Muscle of arm (tissue), 12 donors: ENCODE measurements around the gene ESRRA. TPM values are rescaled to one million over a fixed set of nuclear protein-coding genes. Genes with fewer than 3 reads are reported as not detected.

Source experiments
- DNase-seq: peaks from one replicate; pipeline ENCODE4 v3.0.0-alpha.2; 2013
- polyA plus RNA-seq, 12 donors: library from polyadenylated mRNA; unstranded; fragments of 120-200 nt; gene quantifications; one replicate each; pipeline ENCODE4 v1.2.1, GENCODE V29; 2013; ENCODE audit not compliant: insufficient read length in 12 of 12

Gene ESRRA
- polyA plus RNA-seq, 12 donors, result 11.9 to 55.5 (median 20.2) TPM; not detected in 1

- DNase-seq, result no peak
Observed at GRCh38 chr11:64268893-64269539, 36.3 kb upstream of the ESRRA start.

DNA sequence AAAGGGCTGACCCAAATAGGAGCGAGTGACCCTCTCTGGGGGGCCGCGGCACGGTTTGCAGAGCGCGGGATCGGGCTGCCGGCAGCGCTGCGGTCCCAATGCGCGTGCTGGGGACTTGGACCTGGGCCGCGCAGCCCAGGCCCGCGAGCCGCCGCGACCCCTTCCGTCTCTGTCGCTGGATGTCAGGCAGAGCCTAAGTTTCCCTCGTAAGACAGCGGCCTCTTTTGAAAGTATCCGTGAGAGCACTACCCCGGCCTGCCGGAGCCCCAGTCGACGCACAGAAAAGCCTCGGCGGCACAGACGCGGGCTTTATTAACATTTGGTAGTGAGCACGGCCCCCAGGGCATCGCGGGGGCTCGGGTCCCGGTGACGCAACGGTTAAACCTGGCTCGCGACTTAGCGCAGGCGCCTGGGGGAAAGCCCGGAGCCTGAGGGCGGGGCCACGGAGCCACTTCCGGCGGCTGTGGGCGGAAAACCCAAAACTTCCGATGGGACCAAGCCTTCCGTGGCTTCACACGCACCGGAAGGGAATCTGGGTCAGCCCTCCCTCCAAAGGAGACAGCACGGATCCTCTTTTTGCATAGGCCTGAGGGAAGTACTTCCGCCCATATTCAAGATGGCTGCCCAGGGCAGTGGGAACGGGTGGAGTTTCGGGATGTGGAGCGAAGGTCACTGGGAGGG, 35.6 kb upstream of the ESRRA start:
- peak; percentile 99 for DNase-seq

DNA sequence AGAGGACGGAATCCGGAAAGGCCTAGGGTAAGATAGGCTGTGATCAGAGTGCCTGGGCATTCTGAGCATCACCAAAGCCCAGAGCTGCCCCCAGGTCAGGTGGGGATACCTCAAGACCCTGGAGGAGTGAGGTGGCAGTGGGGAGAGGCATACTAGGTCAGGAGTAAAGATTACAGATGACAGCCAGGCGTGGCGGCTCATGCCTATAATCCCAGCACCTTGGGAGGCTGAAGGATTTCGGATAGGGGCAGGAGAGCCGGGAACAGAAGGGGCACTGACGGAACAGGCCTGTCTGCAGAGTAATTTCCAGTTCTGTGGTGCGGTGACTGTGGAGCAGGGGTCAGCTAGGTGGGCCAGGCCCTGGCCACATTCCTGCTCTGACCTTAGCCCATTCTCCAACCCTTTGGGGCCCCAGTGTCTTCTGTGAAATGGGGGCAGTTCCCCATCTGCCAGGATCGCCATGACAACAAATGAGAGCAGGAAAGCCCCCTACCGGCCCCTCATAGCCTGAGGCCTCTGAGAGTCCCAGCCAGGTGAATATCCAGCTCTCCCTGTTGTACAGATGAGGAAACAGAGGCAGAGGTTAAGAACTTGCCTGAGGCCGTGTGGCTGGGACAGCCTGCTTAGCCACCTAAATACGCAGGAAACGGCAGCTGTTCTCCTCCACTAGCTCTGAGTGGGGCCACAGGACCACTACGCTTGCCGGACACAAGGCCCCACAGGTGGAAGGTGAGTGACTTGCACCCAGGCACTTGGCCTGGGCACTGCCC, 30.1 kb upstream of the ESRRA start:
- DNase-seq, result no peak

GRCh38 chr11:64275841-64276240, 29.5 kb upstream of the ESRRA start:
- no peak for DNase-seq

DNA sequence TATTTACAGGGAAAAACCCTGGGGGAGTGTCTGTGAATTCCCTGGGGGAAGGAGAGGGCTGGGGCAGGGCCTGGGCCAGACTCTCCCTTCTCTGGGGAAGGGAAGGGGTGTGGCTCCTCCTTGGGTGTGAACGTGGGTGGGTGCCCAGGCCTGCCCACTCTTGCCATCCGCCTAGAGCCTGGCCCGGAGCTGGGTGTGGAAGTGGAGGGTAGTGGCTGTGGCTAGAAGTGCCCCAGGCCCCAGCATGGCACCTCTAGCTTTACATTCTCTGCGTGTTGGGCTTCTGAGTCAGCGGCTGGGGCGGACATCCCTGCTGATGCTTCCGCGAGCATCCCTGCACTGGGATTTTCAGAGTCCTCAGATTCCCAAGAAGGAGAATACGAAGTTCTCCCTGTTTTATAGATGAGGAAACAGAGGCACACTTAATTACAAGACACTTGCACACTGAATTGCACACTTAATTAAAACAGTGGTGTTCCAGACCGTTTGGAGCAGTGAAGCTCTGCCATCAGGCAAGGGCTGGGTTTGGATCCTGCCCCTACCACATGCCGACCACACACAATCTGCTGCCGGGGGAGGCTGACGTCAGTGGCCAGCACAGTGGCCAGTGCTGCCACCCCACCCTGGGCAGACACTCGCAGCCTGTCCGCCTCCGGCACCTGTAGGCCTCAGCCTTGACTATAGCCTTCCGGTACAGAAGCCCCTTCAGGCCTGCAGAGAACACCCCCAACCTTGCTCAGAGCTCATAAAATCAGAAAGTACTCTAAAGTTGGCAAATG, 28.5 kb upstream of the ESRRA start:
- DNase-seq, result no peak

- DNase-seq, result no peak
Observed at GRCh38 chr11:64278576-64279190, 26.6 kb upstream of the ESRRA start.

DNA sequence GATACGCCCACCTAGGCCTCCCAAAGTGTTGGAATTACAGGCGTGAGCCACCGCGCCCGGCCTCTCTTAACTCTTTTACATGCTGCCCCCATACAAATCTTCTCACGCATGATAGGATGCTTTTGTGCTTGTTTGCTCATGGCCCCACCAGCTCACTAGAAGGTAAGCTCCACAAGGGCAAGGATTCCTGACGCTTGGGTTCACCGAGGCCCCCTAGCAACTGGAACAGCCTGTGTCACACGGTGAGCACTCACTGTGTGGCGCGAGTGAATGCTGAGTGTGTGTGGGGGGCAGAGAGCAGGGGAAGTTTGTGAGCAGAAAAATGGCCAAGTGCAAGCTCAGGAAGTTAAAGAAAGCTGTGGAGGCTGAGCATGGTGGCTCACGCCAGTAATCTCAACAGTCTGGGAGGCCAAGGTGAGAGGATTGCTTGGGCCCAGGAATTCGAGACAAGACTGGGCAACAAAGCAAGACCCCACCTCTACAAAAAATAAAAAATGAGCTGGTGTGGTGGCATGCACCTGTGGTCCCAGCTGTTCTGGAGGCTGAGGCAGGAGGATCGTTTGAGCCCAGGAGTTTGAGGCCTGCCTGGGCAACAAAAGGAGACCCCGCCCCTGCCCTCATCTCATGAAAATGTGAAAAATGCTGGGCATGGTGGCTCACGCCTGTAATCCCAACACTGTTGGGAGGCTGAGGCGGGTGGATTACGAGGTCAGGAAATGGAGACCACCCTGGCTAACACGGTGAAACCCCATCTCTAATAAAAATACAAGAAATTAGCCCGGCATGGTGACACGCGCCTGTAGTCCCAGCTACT, 23.2 kb upstream of the ESRRA start:
- DNase-seq, result no peak

DNA sequence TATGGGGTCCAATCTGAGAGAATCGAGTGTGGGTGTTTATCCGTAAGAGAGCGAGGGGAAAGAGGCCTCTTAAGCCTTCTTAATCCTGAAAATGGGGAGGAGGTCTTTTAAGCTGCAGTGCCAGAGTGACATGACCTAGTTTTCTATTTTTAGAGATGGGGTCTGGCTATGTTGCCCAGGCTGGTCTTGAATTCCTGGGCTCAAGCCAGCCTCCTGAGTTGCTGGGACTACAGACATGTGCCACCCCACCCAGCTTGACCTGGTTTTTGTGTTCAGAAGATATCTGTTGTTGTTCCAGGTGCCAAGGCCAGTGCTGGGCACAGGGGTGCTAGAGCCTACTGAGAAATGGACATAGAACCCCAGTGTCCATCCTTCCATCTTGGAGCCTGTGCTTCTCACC, 22.2 kb upstream of the ESRRA start:
- no peak for DNase-seq

DNA sequence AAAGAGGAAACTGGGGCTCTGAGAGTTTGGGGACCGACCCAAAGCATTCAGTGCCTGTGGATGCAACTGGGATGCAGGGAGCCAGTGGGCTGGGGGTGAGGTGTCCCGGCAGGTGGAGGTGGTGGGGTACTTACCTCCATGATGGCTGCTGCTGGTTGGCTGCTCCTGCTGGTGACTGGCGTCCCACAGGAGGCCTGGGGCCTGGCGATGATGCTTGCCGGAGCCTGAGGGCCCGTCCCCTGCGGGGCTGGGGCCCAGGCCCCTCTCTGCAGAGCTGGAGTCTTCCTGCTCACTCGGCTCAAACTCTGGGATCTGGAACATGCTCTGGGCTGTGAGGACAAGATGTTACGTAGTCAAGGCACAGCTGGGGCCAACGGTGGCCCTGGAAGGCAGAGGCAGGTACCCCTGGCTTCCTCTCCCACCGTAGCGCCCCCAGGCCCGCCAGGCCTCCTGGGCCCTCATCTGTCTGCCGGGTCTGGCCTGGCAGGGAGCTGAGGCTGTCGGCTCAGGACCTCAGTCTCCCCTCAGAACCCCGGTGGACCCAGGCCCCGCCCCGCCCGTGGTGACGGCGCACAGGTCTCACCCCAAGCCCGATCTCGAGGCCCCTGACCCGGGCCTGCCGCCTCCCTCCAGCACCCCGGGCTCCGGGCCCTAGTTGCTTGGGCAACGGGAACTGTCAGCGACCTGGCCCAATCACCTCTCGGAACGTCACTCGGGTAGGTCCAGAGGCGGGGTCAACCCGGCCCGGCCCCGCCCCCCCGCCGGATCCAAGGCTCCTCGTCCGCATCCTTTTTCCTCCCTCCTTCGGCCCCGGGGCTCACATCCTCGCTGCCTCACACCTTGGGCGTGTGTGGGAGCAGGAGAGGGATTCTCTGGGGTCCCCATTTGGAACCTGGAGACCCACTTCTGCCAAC, 21.0 kb upstream of the ESRRA start, which contains the start of gene BAD:
TSS of gene BAD (minus strand) at position 618 of the 914 bp plus-strand sequence. CDS start at position 321, 297 bp downstream.
- peak; percentile 94 for DNase-seq

DNA sequence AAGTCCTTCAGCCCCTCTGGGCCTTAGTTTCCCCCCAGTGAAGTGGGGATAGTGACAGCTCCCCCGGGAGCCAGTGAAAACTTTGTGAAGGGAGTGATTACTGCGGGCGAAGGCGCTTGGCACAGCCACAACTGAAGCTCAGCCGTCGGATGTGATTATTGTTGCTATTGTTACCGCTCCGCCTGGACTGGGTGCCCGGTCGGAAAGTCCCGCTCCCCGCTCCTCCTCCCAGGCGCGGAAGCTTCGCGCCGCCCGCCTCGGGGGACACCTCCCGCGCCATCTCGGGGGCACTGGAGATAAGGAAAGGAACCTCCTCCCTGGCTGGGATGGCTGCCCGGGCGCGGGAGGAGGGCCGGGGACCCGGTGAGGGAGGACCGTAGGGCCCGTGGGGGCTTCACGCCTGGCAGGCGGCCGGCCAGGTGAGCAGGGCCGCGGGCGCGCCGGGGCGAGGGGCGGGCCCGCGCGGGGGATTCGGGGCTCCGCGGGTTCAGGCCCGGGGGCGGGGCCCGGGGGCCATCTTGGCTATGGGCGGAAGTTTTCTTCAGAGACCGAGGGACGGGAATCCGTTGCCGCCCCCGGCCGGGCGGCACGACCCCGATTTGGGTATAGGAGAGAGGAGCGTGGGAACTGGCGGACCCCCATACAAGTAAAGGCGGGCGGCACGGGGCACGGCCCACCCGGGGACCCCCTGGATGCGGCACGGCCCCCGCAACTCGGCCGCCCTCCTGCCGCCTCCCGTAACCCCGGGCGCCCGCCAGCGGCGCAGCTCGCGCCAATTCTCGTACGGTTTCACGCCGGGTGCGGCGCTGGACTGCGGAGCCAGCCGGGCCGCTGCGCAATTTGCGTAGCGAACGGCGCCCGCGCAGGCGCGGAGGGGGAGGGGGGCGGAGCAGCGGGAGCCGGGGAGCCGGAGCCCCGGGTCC, 20.1 kb upstream of the ESRRA start, which contains the start of gene GPR137:
TSS of gene GPR137 (plus strand) at position 887 of the 923 bp plus-strand sequence. CDS start 677 bp downstream, outside the sequence.
- peak; percentile 92 for DNase-seq

- no peak for DNase-seq
Observed at GRCh38 chr11:64285885-64286800, 19.2 kb upstream of the ESRRA start.

- no peak for DNase-seq
Observed at GRCh38 chr11:64286801-64287159, 18.5 kb upstream of the ESRRA start.

DNA sequence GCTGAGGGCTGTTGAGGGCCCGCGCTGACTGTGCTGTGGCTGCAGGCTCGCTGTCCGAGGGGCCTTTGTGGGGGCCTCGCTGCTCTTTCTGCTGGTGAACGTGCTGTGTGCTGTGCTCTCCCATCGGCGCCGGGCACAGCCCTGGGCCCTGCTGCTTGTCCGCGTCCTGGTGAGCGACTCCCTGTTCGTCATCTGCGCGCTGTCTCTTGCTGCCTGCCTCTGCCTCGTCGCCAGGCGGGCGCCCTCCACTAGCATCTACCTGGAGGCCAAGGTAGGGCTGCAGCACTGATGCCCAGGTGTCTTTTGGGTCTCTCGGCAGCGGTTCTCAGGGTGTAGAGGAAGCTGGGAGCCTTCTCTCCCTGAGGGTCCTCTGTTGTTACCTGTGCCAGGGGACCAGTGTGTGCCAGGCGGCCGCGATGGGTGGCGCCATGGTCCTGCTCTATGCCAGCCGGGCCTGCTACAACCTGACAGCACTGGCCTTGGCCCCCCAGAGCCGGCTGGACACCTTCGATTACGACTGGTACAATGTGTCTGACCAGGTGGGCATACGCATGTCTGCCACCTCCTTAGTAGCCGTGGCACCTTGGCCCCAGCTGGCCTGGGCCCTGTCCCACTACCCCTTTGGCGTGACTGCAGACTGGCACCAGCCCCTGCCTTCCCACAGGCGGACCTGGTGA, 17.5 kb upstream of the ESRRA start:
- DNase-seq, result no peak

- DNase-seq, result no peak
Observed at GRCh38 chr11:64288353-64288750, 17.0 kb upstream of the ESRRA start.

- no peak for DNase-seq
Observed at GRCh38 chr11:64289002-64289564, 16.2 kb upstream of the ESRRA start.
